ENCODE measurements around the gene PRUNE2. TPM values are rescaled to one million over a fixed set of nuclear protein-coding genes. Genes with fewer than 3 reads are reported as not detected.

Gene PRUNE2
- total and polyA plus RNA-seq, 2 of the 13 experiments (the other 11 are each of a cell fraction or from before 2014, with no cell fraction given): 0.02 TPM; not detected in 1

- ChIA-PET POLR2A (no interaction called here), CTCF (ENCODE audit: low intra/inter-chr PET ratio, low total read pairs) (no interaction called here)
- Histone ChIP-seq H2AFZ (ENCODE audit: low read length) (no peak overlapping the region), H3K9ac (ENCODE audit: insufficient read depth, low read depth, low read length) (no peak overlapping the region), H3K4me2 (ENCODE audit: low read depth, low read length) (no peak overlapping the region), H4K20me1 (ENCODE audit: insufficient read depth, low read length) (no peaks in the 10 kb centered on the region), H3K79me2 (ENCODE audit: insufficient read depth, low read length) (no peaks in the 10 kb centered on the region), H3K4me3 (replicated peaks in 1 of 3; ENCODE audit: insufficient read depth in 1 of 3, low read depth in 2 of 3, low read length in 3 of 3) (no peak overlapping the region), H3K36me3 (replicated peaks in 1 of 2; ENCODE audit: control insufficient read depth in 1 of 2, insufficient read depth in 2 of 2, low read length in 2 of 2) (no peaks in the 10 kb centered on the region), H3K4me1 (ENCODE audit: insufficient read depth, low read length) (no peaks in the 10 kb centered on the region), H3K9me3 (ENCODE audit: low read length) (no peaks in the 10 kb centered on the region), H3K27me3 (ENCODE audit: control insufficient read depth in 1 of 2, insufficient read depth in 2 of 2, low read length in 2 of 2) (no peaks in the 10 kb centered on the region), H3K27ac (ENCODE audit: extremely low read length, insufficient read depth, low read length) (no peak overlapping the region)
- ATAC-seq (no peak), DNase-seq (ENCODE audit: low spot score) (no peak), FAIRE-seq (no peak)
- 20% methylated on average over 3 of the region's 3 CpGs for WGBS (ENCODE audit: low lambda C conversion rate)
- intact Hi-C loops (cut with micrococcal nuclease; ENCODE audit: unreplicated experiment) (loop anchor here (1.0 kb wide), 1 partner anchor 239 kb away; no protein-coding TSS in a partner anchor), in situ Hi-C loops (cut with HindIII; ENCODE audit: extremely low pct_ligation_motif_present, low pct_unique_long_range_greater_than_20kb) (no loop called here)
- no TSS peak for BruUV-seq (replicated peaks)
- no peak for TF ChIP-seq SKIL (CRISPR knock-in tag; IDR thresholded peaks at IDR 0.05; ENCODE audit: borderline replicate concordance)
- no peak for TF ChIP-seq ZC3H13 (CRISPR knock-in tag; IDR thresholded peaks at IDR 0.05)
- TF ChIP-seq ZGPAT (CRISPR knock-in tag; IDR thresholded peaks at IDR 0.05): no peak
- no peak for TF ChIP-seq ATF6 (CRISPR knock-in tag; conservative IDR thresholded peaks at IDR 0.05)
- TF ChIP-seq RERE (CRISPR knock-in tag; IDR thresholded peaks at IDR 0.05; ENCODE audit: low read depth): no peak
- no peak for TF ChIP-seq GLI4 (CRISPR knock-in tag; IDR thresholded peaks at IDR 0.05; ENCODE audit: borderline replicate concordance)
- no peak for TF ChIP-seq ZNF740 (CRISPR knock-in tag; IDR thresholded peaks at IDR 0.05)
- no peak for TF ChIP-seq PLSCR1 (CRISPR knock-in tag; IDR thresholded peaks at IDR 0.05; ENCODE audit: borderline replicate concordance)
- TF ChIP-seq SKI (IDR thresholded peaks at IDR 0.05; ENCODE audit: partially characterized antibody): no peak
- TF ChIP-seq SRSF9 (IDR thresholded peaks at IDR 0.05; ENCODE audit: borderline replicate concordance, insufficient read depth, low read depth, low read length, poor library complexity, severe bottlenecking): no peak
Observed at GRCh38 chr9:76756941-76757673, 148.8 kb downstream of the PRUNE2 start.

Data from HepG2 (cell line).